HG02798 (cell line): ENCODE data around the gene TM9SF4.

Experiments
- ATAC-seq: cut with Tn5 transposase; IDR thresholded peaks from one replicate; pipeline ENCODE4 v1.9.1; 2021; ENCODE audit warnings: mild to moderate bottlenecking; ENCODE audit not compliant: unreplicated experiment, poor library complexity

Gene TM9SF4

GRCh38 chr20:32109392-32110172 is at the start of gene TM9SF4:
TSS of gene TM9SF4 (plus strand) at chr20:32109714. CDS start at chr20:32109741, 27 bp downstream.
- ATAC-seq: peak; percentile 88

GRCh38 chr20:32062776-32063170 is 46.7 kb upstream of the TM9SF4 start:
- peak; percentile 40 for ATAC-seq

GRCh38 chr20:32063695-32064094 is 45.8 kb upstream of the TM9SF4 start:
- no peak for ATAC-seq

GRCh38 chr20:32064667-32065066 is 44.8 kb upstream of the TM9SF4 start:
- peak; percentile 29 for ATAC-seq

- ATAC-seq: no peak
Observed at GRCh38 chr20:32067234-32067821, 42.2 kb upstream of the TM9SF4 start.

GRCh38 chr20:32068174-32068573 is 41.3 kb upstream of the TM9SF4 start:
- no peak for ATAC-seq

- no peak for ATAC-seq
Observed at GRCh38 chr20:32069711-32070110, 39.8 kb upstream of the TM9SF4 start.

- ATAC-seq: no peak
Observed at GRCh38 chr20:32070282-32070681, 39.2 kb upstream of the TM9SF4 start.

- ATAC-seq: no peak
Observed at GRCh38 chr20:32070690-32071213, 38.8 kb upstream of the TM9SF4 start.

- ATAC-seq: no peak
Observed at GRCh38 chr20:32071395-32072167, 37.9 kb upstream of the TM9SF4 start.

GRCh38 chr20:32072168-32072750 is 37.3 kb upstream of the TM9SF4 start:
- no peak for ATAC-seq

GRCh38 chr20:32075534-32075933 is 34.0 kb upstream of the TM9SF4 start:
- no peak for ATAC-seq

- ATAC-seq: no peak
Observed at GRCh38 chr20:32077190-32077589, 32.3 kb upstream of the TM9SF4 start.

- ATAC-seq: no peak
Observed at GRCh38 chr20:32078322-32078721, 31.2 kb upstream of the TM9SF4 start.

- no peak for ATAC-seq
Observed at GRCh38 chr20:32078791-32079190, 30.7 kb upstream of the TM9SF4 start.

GRCh38 chr20:32079655-32080109 is 29.8 kb upstream of the TM9SF4 start:
- no peak for ATAC-seq

GRCh38 chr20:32080783-32081182 is 28.7 kb upstream of the TM9SF4 start:
- no peak for ATAC-seq

- no peak for ATAC-seq
Observed at GRCh38 chr20:32083469-32083868, 26.0 kb upstream of the TM9SF4 start.

- no peak for ATAC-seq
Observed at GRCh38 chr20:32087070-32087469, 22.4 kb upstream of the TM9SF4 start.

- ATAC-seq: no peak
Observed at GRCh38 chr20:32088759-32089158, 20.8 kb upstream of the TM9SF4 start.
